HCT116 (cell line): ENCODE data around the gene RTN1.

ENCODE experiments used
- CTCF ChIP-seq, 3 experiments: fragments of 200-600 bp in 1 of 3; sonication (generic) in 1 of 3; IDR thresholded peaks in 2 of 3; conservative IDR thresholded peaks in 1 of 3; 2 replicates each; pipeline ENCODE4 v1.5.1; 2012 to 2017; ENCODE audit warnings: low read depth in 2 of 3, low read length in 2 of 3, antibody characterized with exemption in 1 of 3, borderline replicate concordance in 1 of 3, control low read depth in 1 of 3, mild to moderate bottlenecking in 1 of 3, mixed read lengths in 1 of 3, mixed run types in 1 of 3, moderate library complexity in 1 of 3; ENCODE audit not compliant: insufficient read depth in 1 of 3
- EZH2 ChIP-seq: fragments of 200-600 bp; sonication (generic); IDR thresholded peaks from 2 replicates; pipeline ENCODE4 v1.6.1; 2017; ENCODE audit warnings: antibody characterized with exemption, mixed run types
- EZH2phosphoT487 ChIP-seq: fragments of 200-600 bp; IDR thresholded peaks from 2 replicates; pipeline ENCODE4 v1.6.1; 2018; ENCODE audit warnings: antibody characterized with exemption, borderline replicate concordance
- FOSL1 ChIP-seq: IDR thresholded peaks from 2 replicates; pipeline ENCODE4 v1.6.1; 2012; ENCODE audit warnings: low read depth
- POLR2A ChIP-seq: IDR thresholded peaks from 2 replicates; pipeline ENCODE4 v1.7.0; 2011; ENCODE audit warnings: borderline replicate concordance; ENCODE audit not compliant: insufficient read depth, insufficient read length; ENCODE audit errors: extremely low read depth
- SIN3A ChIP-seq: IDR thresholded peaks from 2 replicates; pipeline ENCODE4 v1.6.1; 2012; ENCODE audit warnings: low read depth
- ZNF274 ChIP-seq: fragments of 200-500 bp; sonication (Bioruptor generic); IDR thresholded peaks from 2 replicates; pipeline ENCODE4 v1.6.1; 2014; ENCODE audit warnings: mild to moderate bottlenecking, low read depth, low read length, inconsistent platforms

GRCh38 chr14:59845245-59845644, 25.3 kb downstream of the RTN1 start:
- TF ChIP-seq CTCF (IDR thresholded peaks at IDR 0.05 in 2 of 3, conservative IDR thresholded peaks at IDR 0.05 in 1 of 3; ENCODE audit: borderline replicate concordance in 1 of 3, insufficient read depth in 1 of 3, low read depth in 2 of 3, low read length in 2 of 3) (no peak), FOSL1 (no peak), EZH2 (no peak), EZH2phosphoT487 (no peak), SIN3A (no peak), POLR2A (no peak), ZNF274 (no peak)
